ENCODE data around the gene PPIF.

PPIF gene

DNA sequence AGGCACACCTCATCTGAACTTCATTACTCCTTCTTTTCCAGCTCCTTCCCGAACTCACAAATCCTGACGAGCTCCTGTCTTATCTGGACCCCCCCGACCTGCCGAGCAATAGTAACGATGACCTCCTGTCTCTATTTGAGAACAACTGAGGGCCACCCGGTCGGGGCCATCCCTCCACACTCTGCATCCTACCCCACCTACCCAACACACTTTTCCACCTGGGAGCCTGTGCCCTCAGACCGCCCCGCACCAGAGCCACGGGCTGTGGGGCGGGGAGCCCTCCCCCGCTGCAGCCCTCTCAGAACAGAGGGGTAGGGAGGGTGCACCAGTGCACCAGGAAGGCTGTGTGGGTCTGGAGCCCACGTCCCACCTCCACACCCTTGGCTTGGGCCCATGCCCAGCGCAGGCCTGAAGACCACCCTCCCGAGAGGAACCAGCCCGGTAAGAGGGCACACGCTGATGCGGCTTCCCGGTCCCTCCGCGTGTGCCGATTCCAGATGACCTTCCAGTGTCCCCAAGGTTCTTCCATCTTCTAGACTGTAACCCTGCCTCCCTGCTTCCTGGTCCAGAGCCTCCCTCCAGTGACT is 34.6 kb upstream of the PPIF start:
- FAIRE-seq (no peak), DNase-seq (ENCODE audit: extremely low spot score, insufficient read length, low read depth) (no peak)

DNA sequence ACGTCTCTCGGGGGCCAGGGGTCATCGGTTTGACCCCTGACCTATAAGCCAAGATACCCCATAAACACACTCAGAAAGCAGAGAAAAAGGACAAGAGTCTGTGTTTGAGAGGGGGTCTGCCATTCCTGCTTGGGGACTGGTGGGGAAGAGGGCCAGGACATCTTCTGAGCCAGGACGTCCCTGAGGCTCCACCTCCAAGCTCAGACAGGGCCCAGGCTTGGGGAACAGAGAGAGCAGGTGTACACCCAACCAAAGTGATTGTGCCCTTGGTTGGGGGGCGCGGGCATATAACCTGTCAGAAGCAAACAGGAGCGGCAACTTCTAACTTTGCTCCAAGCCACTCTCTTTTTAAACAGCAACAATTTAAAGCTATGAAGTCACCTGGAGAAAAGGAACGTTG is 33.9 kb upstream of the PPIF start:
- no peak for FAIRE-seq
- no peak for DNase-seq (ENCODE audit: extremely low spot score, insufficient read length, low read depth)

DNA sequence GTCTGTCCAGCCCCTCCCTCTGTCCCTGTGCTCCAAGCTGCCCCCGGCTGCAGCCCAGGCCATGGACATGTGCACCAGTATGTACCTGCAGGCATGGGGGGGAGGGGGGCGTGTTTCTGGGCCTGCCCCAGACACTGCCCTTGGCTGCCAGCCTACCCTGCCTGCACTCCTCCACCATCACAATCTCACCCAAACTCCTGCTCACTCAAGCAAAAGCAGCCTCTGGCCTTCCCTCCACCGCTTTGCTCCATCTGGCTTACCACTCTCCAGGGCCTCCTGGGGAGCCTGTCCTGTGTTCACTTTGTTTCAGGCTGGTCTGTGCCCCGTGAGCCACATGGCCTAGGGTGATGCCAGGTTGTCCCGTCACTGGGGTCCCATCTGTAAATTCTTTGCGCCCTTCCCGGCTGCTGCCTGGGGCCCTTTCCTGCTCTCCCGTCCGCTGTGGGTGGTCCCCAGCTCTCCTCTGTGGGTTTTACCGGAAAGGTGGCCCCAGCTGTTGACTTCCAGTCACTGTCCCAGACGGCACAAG is 33.3 kb upstream of the PPIF start:
- no peak for FAIRE-seq
- no peak for DNase-seq (ENCODE audit: extremely low spot score, insufficient read length, low read depth)

DNA sequence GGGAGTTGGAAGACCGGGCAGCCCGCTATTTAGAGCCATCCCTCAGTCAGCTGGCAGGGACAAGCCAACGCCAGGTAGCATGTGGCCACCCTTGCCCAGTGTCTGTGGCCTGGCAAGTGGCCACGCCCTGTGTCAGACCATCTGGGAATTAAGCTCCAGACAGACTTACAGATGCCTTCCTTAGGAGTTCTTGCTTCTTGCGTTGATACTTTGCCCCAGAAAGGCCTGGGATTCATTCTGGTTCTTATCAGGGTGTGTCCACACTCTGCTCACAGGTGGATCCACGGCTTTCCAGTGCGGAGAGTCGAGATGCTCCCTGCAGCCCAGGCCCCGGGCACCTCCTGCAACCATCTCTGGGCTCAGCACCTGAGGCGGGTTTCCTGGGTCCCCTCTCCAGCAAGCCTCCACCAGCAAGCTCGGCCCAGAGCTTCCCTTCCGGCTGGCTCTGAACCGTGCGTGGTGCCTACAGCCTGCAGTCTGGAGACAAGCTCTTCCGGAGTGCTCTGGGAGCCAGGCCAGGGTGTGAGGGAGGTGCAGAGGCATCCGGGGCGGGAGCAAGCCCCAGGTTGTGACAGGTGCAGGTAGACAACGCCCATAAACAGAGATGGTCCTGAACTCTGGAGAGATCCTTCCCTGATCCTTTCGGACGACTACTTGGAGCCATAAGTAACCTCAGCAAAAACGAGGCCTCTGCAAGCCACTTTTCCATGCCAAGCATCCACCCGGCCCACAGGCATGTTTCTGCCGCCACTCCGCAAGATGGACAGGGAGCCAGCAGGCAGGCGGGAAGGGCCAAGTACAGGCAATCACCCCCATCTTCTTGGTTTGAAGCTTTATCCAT is 32.3 kb upstream of the PPIF start:
- no peak for FAIRE-seq
- no peak for DNase-seq (ENCODE audit: extremely low spot score, insufficient read length, low read depth)

DNA sequence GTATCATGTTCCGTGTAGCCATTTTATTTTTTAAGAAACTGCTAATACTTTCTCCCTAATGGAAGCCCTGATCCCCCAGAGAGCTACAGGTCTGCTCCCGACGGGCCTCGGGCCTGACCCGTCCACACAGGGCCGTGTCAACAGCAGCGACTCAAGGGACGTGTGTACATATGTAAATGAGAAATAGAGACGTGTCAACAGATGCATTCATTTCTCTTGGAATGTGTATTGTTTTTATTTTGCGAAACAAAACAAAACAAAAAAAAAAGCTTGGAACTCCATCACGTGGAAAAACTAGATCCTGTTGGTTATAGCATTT is 31.7 kb upstream of the PPIF start:
- FAIRE-seq = no peak

DNA sequence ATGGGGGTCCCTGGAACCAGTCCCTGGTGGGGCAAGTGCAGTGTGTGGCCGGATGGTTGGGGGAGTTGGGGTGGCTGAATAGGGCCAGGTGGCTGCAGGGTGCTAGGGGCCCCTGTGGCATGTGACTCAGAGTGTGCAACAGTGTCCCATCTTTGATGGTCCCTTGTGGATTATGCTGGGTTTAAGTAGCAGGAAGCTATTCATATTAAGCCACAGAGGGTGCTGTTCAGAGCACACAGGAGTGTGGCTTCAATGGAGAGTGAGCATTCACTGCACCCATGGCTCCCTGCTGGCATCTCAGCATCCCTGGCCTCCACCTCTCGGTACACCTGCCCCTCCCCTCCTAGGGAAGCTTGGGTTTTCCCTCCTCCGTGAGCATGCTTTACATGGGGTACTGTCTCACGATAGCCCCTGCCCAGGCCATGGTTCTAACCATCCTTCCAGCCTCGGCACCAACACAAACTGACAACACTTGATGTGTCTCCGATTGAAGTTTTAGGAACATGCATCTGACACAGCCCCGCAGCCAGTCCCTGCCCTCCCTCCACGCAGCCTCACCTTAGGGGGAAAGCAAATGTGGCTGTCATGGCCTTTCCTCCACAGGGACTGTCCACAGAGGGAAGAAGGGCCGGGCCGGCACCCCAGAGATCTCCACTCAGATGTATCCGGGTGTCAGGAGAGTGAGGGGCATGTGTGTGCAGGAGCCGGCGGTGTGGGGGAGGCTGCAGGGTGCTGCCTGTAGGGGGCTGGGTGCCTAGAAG is 30.4 kb upstream of the PPIF start:
- FAIRE-seq (peak; percentile 61), DNase-seq (ENCODE audit: extremely low spot score, insufficient read length, low read depth) (peak; percentile 38)

More for the DNA sequence above, 31.7 kb upstream of the PPIF start:
- DNase-seq (ENCODE audit: extremely low spot score, insufficient read length, low read depth) = no peak

DNA sequence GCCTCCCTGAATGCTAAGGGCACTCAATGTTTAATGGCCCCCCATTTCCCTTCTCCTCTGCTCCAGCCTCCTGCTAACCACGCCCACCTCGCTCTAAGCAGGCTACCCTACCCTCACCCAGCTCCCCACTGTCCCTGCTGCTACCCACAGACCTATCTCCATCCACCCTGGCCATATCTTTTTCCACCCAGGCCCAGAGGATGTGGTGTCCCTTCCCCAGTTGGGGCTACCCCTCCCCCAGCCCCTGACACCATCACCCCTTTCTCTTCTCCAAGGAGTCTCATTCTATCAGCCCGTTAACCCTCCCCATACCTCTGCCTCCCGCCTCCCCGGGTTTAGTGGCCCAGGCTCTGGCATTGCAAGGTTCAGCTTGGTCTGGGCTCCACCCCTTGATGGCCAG is 28.9 kb upstream of the PPIF start:
- no peak for FAIRE-seq
- DNase-seq (ENCODE audit: extremely low spot score, insufficient read length, low read depth) = no peak

DNA sequence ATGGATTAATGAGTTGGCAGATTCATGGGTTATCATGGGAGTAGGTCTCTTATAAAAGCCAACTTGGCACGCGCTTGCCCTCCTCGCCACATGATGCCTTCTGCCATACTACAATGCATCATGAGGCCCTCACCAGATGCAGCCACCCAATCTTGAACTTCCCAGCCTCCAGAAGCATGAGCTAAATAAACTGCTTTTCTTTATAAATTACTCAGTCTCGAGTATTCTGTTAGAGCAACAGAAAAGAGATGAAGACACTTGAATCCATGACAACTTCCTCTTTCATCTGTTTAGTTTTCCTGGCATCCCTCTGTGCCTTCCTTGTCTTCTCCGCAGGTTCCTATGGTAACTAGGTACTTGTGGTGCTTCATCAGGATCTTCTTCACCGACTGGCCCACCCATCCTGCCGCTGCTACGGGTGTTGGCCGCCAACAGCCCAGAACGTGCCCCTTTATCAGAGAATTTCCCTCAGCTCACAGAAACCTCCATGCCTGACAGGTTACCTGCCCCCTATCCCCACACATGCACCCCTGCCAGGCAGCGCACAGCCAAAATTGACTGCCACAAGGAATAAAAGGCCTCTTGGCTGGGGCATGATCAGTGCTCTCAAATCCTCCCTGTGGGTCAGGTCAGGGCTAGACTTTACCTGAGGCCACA is 28.0 kb upstream of the PPIF start:
- DNase-seq (ENCODE audit: extremely low spot score, insufficient read length, low read depth) (no peak), FAIRE-seq (no peak)

DNA sequence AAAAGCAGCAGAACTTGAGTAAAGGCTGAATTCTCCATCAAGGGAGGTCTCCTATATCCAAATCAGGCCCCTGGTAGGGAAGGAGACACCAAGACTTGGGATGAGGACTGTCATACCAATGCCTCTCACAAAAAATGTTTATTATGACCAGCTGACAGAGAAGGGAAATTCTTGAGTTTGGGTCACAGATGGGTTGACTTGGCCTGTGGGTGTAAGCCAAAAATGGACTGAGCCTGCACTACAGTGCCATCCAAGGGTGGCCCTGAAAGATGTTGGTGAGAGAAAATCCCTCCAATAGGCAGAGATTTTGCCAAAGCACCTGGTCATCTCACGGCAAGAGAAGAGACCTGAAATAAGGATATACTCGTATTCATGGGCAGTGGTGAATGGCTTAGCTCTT is 27.0 kb upstream of the PPIF start:
- DNase-seq (ENCODE audit: extremely low spot score, insufficient read length, low read depth) (no peak), FAIRE-seq (no peak)

DNA sequence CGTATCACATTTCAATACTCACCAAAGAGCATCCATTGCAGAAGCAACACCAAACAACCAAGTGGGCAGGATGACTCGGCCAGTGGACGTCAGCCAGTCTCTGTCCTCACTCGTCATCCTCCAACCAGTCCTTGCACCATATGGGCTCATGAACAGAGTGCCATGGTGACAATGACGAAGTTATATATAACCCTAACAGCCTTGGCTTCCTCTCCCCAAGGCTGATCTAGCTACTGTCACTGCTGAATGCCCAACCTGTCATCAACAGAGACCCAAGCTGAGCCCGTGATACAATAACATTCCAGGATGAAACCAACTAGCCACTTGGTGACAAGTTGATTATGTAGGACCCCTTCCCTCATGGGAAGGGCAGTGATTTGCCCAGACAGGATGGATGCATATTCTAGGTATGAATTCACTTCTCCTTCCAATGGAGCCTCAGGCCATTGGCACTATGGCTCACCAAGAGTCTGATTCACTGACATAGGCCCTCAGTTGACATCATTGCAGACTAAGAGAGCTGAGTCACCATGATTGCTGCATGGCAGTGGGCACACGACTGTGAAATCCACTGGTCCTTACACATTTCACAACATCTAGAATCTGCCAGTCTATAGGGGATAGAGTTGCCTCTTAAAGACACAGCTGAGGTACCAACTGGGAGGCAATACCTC is 26.3 kb upstream of the PPIF start:
- FAIRE-seq = no peak
- no peak for DNase-seq (ENCODE audit: extremely low spot score, insufficient read length, low read depth)

DNA sequence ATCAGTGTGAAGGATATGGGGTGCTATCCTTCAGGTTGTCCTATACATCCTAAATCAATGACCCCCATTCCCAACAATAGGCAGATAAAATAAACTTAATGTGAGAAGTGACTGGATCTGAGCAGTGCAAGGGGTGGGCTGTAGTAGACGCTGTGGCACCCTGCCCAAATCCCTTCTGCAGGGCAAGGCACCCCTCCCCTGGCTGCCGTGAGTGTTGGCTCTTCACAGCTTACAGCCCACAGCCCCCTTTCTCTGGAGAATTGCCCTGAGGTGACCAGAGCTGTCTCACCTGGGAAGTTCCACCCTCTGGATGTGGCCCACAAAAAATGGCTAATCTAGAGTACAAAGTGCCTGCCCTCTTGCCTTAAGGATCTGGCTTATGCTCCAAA is 25.8 kb upstream of the PPIF start:
- FAIRE-seq (no peak), DNase-seq (ENCODE audit: extremely low spot score, insufficient read length, low read depth) (no peak)

DNA sequence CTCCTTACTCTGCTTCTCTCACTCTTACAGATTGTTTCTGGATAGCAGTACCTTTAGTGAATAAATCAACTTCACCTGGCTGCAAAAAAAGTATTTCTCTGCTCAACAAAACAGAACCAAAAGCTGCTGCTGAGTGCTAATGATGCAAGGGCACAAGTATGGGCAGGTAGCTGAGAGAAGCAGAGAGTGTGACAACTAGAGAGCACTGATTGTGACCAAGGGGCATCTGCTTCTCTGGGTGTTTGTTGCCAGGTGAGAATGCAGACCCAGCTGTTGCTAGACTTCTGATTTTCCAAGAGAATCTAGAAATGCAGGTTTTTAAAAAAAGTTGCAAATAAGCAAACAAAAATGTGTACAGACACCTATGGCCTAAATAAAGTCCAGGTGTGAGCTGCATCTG is 25.3 kb upstream of the PPIF start:
- FAIRE-seq (no peak), DNase-seq (ENCODE audit: extremely low spot score, insufficient read length, low read depth) (no peak)

DNA sequence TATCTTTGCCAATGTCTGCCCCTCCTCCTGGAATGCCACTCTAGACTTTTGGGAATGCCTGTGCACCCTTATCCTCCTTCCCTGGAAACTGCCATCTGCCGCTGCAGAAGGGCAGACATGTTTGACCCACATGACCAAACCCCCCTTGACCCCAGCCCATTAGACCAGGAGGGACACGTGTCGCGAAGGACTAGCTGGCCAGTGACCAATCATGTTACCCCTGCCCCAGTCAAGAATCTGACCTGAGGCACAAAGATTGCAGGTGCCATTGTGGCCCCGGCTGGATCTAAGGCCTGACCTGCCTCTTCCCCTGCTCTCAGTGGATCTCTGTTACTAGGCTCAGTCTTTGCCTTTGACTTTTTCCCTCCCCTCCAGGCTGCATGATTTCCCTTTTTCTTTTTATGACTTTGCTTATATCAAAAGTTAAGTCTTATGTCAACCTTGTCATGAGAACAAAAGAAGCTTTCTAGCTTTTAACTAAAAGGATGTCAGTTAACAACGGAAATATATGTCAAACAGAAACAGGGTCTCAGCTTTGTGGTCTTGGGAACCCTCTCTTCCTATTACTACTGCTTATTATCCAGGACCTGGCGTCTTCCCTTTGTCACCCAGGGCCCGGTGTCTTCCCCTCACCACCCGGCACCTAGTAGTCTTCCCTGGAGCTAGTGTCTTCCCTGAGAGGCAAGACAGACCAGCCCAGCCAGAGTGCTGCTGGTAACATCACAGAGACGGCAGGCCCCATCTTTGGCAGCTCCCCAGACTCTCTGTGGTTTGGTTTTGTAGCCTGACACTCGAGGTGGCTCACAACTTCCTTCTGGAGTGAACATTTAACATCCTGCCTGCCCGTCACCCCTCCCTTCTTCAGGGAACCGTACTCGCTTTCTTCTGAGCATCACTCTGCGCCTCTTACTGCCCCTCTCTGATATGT is 24.4 kb upstream of the PPIF start:
- DNase-seq (ENCODE audit: extremely low spot score, insufficient read length, low read depth) (no peak), FAIRE-seq (peak; percentile 79)

DNA sequence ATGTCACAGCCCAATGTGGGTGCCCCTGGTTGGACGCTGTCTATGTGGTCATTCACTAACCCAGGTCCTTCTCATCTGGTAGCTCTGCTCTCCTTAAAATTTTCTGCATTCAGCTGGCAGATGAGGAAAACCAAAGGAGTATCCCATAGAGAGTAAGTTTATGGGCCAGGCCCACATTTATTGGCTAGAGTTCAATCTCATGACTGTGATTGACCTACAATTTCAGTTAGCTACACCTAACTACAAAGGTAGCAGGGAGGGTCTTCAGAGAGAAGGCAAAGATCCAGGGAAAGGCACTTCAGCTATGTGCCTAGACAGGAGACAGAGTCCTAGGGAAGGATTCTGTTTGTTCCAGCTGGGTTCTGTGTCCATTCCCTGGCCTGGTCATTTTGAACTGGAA is 23.7 kb upstream of the PPIF start:
- DNase-seq (ENCODE audit: extremely low spot score, insufficient read length, low read depth) = no peak
- no peak for FAIRE-seq

DNA sequence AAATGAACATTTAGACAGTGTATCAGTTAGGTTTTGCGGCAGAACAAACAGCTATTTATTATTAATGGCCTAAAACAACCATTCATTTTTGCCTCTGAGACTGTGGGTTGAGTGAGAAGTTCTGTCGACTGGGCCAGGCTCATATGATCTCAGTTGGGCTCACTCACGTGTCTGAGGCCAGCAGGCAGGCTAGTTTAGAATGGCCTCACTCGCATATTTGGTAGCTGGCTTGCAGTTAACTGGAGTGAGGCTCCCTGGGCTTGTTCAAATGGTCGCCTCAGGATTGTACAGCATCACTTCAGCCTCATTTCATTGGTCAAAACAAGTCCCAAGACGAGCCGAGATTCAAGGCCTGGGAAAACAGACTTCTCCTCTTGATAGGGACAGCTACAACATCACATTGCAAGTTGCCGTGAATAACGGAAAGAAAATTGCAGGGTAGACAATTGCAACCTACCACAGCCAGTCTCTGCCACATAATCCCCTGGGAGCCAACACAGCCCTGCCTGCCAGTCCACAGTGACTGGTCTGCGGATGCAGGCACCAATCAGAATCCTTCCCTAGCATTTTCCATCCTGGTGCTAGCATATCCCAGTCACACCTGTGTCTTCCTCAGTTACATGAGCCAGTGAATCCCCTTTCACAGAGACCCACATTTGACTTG is 23.1 kb upstream of the PPIF start:
- DNase-seq (ENCODE audit: extremely low spot score, insufficient read length, low read depth) (no peak), FAIRE-seq (no peak)

DNA sequence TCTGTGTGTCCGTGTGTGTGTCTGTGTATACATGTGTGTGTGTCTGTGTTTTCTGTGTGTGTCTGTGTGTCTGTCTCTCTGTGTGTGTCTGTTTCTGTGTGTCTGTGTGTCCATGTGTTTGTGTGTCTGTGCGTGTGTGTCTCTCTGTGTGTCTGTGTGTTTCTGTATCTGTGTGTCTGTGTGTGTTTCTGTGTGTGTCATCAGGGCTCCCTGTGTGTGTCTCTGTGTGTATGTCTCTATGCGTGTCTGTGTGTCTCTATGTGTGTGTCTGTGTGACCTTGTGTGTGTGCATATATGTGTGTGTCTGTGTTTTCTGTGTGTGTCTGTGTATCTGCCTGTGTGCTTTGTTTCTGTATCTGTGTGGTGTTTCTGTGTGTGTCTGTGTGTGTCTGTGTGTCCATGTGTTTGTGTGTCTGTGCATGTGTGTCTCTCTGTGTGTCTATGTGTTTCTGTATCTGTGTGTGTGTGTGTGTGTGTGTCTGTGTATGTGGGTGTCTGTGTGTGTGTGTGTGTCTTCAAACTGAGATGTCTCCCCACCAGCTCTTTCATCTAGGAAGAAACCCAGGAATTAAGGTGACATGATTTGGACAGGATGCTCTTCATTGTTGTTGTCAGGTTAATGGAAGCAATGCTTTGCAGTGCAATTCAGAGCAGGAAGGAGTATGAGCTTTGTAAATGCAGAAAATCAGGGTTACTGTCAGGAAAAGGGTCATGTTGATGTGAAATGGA is 20.7 kb upstream of the PPIF start:
- FAIRE-seq (peak; percentile 31), DNase-seq (ENCODE audit: extremely low spot score, insufficient read length, low read depth) (no peak)

DNA sequence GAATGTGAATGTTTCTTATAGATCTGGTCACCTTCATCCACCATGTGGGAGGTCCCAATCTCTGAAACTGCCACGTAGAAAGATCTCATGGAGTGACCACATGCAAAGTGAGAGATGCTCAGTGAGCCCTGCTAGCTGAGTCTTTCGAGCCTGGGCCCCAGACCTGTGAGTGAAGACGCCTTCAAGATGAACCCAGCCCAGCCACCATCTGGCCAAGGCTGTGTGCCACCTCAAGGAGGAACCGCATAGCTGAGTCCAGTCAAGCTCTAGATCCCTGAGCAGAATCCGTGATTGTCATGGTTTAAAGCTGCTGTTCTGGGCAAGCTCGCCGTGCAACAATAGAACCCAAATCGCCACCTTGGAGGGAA is 20.2 kb upstream of the PPIF start:
- DNase-seq (ENCODE audit: extremely low spot score, insufficient read length, low read depth) = no peak
- FAIRE-seq = peak; percentile 65

DNA sequence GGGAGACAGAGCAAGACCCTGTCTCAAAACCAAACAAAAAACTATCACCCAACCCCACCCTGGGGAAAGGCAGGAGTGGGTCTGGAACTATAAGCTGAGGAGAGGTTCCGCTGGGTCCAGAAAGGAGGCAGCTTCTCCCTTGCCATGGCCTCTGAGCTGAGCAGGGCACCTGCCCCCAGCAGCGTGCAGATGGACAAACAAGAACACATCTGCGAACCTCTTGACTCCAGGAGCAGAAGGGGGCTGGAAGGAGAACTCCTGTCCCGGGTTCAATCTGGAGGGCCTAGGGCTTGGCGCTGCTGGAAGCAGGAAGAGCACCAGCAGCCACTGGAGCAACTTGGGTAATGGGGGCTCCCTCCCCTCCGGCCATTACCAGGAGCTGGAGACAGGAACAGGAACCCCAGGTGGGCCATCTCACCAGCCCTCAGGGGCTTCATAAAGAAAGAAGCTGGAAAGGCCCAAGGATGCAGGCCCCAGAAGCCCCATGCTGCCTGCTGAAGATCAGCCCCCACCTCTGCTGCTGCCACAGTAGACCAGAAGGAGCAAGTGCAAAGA is 19.0 kb upstream of the PPIF start:
- DNase-seq (ENCODE audit: extremely low spot score, insufficient read length, low read depth) (no peak), FAIRE-seq (no peak)
